GM19372 (cell line): ENCODE results near the gene PTPRG.

ENCODE experiments used
- ATAC-seq: cut with Tn5 transposase; IDR thresholded peaks from one replicate; pipeline ENCODE4 v1.9.1; 2021; ENCODE audit warnings: mild to moderate bottlenecking, low read depth, moderate library complexity; ENCODE audit not compliant: unreplicated experiment

The PTPRG gene

GRCh38 chr3:61646851-61647525, 85.6 kb downstream of the PTPRG start:
- ATAC-seq: no peak

DNA sequence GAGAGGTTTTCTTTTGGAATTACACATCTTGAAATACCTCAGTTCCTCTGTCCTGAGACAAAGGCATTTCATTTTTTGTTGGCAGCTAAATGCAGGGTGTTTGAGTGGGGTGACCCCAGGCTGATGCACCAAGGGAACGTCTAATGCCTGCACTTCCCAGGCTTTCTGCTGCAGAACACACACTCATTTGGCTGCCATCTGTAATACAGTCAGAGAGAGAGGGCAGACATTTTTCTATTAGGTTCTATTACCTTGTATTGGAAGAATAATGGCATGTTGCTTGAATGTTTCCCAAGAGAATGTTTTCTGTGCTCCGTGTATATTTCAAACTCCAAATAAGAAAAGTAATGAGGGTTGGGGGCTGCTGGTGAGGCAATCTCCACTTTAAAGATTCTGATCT, 87.1 kb downstream of the PTPRG start:
- no peak for ATAC-seq

- no peak for ATAC-seq
Measured at GRCh38 chr3:61649381-61650170, 88.2 kb downstream of the PTPRG start.

- ATAC-seq: no peak
Measured at GRCh38 chr3:61650276-61650675, 88.9 kb downstream of the PTPRG start.

DNA sequence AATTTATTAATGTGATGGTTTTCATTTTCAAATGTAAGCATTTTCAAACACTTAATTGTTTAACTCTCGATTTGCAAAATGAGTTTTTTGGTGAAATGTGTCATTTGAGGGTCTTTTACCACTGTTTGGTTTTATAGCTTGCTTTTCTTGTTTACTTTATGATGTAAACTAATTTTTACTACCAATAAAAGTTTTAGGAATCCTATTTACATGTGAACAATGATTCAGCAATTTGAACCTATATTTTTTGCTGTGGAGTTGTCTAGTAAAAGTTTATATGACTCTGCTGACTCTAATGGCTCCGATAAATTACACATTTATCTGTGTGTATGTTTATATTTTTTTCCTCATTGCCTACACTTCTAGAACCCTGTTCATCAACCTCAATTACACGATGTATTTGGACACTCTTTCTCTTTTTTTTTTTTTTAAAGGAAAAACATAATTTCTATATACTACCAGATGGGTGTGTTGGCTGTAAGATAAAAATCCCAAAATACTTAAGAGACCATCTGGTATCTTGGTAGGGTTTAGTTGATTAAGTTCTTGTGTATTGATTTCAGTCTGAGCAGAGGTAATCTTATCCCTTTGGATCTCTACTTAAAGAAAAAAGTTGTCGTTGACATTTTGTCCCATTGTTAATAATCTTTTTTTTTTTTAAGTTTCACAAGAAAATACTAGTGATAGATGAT, 89.5 kb downstream of the PTPRG start:
- ATAC-seq: no peak

GRCh38 chr3:61657689-61658088, 96.3 kb downstream of the PTPRG start:
- no peak for ATAC-seq

DNA sequence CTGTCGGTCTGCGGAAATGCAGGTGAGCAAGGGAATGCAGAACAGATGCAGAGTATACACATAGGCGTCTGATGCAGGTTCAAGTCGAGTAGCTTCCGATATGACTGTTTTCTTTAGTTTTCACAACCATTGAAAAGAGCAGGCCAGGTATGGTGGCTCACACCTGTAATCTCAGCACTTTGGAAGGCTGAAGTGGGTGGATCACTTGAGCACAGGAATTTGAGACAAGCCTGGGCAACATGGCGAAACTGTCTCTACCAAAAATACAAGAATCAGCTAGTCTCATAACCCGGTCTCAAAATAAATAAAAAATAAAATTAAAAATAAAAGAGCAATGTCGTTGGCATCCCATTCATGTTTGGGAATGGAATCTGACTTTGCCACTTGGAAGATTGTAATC, 101.5 kb downstream of the PTPRG start:
- ATAC-seq: no peak

DNA sequence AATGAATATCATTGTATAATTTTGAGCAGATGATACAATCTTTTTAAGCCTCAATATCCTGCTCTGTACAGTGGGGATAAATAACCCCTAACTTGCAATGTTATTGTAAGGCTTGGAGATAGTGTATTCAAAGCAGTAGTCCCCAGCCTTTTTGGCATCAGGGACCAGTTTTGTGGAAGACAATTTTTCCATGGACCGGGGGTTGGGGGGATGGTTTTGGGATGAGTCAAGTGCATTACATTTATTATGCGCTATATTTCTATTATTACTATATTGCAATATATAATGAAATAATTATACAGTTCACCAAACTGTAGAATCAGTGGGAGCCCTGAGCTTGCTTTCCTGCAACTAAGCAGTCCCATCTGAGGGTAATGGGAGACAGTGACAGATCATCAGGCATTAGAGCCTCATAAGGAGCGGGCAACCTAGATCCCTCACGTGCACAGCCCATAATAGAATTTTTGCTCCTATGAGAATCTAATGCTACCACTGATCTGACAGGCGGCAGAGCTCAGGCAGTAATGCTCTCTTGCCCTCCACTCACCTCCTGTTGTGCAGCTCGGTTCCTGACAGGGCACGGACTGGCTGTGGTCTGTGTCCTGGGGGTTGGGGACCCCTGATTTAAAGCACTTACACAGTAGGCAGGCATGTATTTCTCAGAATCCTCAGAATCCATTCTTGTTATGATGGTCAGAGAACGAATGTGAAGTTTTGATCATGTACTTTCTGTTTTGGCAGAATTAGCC, 102.2 kb downstream of the PTPRG start:
- ATAC-seq: no peak

- no peak for ATAC-seq
Measured at GRCh38 chr3:61664105-61664482, 102.7 kb downstream of the PTPRG start.

DNA sequence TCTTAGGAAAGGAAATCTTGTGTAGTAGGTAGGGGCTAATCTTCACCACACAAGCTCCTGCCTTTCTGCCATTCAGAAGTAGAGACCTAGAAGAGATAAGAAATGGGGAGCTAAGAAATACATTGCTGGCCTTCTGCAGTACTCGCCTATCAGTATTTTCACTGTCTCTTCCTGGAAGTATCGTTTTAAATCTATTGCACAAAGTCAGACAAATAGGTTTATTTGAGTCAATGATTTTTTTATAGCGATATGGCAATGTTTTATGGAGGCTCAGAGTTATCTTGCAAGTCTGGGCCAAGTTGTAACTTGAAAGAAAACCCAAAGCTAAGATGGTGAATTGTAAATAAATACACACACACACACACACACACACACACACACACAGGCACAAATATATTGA, 103.8 kb downstream of the PTPRG start:
- ATAC-seq: no peak

- ATAC-seq: no peak
Measured at GRCh38 chr3:61665987-61666386, 104.6 kb downstream of the PTPRG start.

GRCh38 chr3:61666615-61667330, 105.4 kb downstream of the PTPRG start:
- no peak for ATAC-seq

- no peak for ATAC-seq
Measured at GRCh38 chr3:61667383-61667782, 106.0 kb downstream of the PTPRG start.

DNA sequence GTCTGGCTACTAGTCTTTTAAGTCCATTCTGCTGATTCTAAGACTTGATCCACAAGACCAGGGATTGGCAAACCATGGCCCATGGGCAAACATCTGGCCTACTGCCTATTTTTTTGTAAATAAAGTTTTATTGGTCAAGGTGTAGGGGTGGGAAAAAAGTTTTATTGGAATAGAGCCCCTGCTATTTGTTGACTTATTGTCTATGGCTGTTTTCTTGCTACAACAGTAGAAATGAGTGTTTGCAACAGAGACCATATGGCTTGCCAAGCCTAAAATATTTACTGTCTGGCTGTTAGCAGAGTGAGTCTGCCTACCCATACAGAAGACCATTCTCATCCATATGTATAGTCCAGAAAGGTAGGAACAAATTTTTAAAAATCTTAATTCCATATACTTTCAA, 106.4 kb downstream of the PTPRG start:
- no peak for ATAC-seq

GRCh38 chr3:61668317-61668864, 107.0 kb downstream of the PTPRG start:
- ATAC-seq: no peak

DNA sequence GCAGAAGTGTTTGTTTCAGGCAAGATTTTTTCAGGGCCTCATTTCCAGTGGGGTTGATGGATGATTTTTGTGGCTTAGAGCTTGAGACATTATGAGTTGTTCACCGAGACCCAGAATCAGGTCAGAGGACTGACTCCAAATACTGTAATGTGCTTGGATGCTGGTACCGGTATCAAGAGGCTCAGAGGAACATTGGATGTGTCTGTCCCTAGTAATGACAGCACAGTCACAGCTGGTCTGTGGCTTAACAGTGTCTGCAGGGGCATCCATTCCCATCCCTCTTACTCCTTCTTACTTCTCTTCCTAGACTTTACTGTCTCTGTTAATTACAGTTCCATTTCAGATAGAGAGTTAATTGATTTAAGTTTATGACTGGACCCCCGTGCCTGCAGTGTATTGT, 107.8 kb downstream of the PTPRG start:
- ATAC-seq: no peak

- no peak for ATAC-seq
Measured at GRCh38 chr3:61669668-61670299, 108.4 kb downstream of the PTPRG start.

GRCh38 chr3:61673651-61674050, 112.3 kb downstream of the PTPRG start:
- no peak for ATAC-seq

DNA sequence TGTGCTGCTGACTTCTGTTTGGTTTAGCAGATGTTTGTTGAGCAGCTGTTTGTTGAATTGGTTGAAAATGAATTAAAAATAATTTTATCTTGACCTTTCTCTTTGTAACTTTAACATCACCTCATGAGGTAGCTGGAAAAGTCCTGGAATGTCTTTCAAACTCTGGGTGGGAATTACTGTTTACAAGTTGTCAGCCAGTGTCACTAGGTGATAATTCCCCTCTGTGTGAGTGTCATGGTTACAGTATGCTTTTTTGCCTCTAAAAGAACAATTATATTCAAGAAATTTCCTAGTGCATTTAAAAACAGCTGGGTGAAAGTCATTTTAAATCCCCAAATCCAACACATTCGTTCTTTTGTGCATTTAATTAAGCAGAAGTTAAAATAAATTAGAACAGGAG, 113.2 kb downstream of the PTPRG start:
- no peak for ATAC-seq

DNA sequence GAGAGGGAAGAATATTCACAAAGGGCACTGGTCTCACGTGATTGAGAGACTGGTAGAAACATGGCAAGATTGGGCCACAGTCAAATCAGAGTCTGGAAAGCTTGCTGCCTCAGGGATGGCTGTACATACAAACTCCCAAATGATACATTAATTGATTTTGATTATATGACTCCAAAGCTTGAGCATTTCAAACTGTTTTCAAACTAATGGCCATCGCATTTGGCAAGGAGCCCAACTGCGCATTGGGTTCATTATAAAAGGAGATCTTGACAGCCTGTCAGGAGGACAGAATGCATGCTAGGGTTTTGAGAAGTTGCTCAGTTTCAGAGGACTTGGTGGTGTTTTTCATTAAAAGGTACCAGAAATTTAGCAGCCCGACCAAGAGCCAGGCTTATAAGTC, 117.7 kb downstream of the PTPRG start:
- ATAC-seq: no peak
